Subcutaneous adipose tissue (tissue), 4 donors: Measurements from ENCODE around the gene WFDC5. TPM values are rescaled to one million over a fixed set of nuclear protein-coding genes. Genes with fewer than 3 reads are reported as not detected.

ENCODE experiments used
- total RNA-seq, 4 donors: library from RNA; depleted of rRNA; stranded (reverse); fragments of >200 nt; gene quantifications; one replicate each; pipeline ENCODE4 v1.1.0, GENCODE V29; 2016
- TF ChIP-seq, protein P1 (sequence below): fragments of 450-650 bp; IDR thresholded peaks from one replicate; pipeline ENCODE4 v1.5.1; 2016; ENCODE audit warnings: low read depth, mild to moderate bottlenecking, control low read depth, antibody characterized with exemption, moderate library complexity

Gene WFDC5, protein sequence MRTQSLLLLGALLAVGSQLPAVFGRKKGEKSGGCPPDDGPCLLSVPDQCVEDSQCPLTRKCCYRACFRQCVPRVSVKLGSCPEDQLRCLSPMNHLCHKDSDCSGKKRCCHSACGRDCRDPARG
- not detected for total RNA-seq

DNA sequence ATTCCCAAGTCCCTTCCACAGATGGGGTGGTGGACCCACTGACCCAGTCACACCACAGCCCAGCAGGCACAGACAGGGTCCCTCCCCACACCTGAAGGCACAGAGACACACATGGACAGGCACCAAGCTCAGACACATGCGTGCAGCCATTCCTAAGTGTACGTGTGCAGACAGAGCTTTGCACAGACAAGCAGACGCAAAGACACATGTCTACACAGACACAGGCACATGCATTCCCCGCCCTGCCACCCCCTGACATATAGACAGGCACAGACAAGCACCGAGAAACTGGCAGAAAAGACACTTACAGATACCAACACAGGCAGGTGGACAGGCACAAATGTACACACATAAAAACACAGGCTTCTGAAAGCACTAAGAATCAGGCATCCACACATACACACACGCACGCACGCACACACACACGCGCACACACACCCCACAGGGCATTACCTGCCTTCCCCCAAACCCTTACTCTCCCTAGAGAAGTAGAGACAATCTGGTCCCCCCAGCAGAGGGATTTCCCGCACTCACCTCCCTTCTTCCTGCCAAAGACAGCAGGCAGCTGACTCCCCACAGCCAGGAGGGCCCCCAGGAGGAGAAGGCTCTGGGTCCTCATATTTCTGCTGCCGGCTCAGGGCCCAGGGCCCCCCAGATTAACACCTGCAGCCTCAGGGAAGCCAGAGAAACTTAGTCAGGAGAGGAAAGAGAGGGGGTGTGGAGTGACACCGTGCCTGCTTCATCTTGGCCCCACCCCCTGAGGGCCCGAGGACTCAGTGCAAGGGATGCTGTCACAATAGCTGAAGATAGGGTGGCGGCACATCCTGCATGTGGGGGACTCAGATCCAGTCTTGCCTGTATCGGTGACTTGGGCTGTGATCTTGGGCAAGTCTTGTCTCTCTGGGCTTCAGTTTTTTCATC lies at the start of gene WFDC5:
Gene WFDC5 (minus strand): TSS at position 710 of the 921 bp plus-strand sequence. CDS start 91 bp downstream, at position 619.
- TF ChIP-seq, protein P1, sequence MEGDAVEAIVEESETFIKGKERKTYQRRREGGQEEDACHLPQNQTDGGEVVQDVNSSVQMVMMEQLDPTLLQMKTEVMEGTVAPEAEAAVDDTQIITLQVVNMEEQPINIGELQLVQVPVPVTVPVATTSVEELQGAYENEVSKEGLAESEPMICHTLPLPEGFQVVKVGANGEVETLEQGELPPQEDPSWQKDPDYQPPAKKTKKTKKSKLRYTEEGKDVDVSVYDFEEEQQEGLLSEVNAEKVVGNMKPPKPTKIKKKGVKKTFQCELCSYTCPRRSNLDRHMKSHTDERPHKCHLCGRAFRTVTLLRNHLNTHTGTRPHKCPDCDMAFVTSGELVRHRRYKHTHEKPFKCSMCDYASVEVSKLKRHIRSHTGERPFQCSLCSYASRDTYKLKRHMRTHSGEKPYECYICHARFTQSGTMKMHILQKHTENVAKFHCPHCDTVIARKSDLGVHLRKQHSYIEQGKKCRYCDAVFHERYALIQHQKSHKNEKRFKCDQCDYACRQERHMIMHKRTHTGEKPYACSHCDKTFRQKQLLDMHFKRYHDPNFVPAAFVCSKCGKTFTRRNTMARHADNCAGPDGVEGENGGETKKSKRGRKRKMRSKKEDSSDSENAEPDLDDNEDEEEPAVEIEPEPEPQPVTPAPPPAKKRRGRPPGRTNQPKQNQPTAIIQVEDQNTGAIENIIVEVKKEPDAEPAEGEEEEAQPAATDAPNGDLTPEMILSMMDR: no peak

DNA sequence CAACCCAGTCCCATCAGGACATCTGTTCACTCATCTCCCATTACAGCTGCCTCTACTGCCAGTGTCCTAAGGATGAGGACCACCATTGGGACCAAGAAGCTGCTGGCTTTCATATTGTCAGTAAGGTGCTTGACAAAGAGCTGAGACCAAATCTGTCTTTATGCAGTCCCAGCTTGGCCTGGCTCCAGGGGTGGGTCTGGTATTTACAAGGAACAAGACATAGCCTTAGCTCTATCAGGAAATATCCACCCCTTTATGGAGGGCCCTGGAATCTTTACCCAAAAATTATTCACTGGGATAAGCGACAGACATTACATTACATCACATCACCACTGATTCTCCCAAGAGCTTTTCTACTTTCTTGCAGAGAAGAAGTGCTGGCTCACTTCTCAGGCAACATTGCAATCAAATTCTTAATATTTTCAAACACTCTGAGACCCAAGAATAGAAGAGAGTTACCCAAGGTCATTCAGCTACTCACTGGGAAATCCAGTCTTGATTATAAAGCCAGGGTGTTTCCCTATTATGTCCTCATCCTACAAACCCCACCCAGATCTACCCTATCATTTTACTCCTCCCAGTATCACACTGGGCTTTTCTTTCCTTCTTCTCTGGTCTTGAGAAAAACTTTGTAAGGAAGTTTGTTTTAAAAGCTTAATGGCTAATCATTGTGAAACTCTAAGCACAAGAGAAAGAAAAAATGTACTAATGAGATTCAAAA lies 48.3 kb upstream of the WFDC5 start:
- TF ChIP-seq, protein P1: no peak

DNA sequence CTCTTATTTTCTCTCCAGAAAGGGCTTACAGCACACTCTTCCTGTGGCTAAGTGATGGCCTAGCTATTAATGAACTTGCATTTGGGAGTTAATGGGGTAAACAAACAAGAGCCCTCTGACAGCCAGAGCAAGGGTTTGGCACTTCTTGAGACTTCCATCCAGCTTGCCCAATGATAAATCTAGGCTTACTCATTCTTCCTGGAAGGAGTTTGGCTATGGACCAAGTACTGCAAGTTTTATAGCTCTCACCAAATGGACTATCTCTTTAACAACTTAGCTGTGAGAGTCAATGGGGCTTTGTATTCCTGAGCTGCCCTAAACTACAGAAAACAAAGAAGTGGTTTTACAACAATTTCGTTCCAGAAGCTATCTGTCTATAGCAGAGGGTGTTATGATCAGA lies 43.0 kb upstream of the WFDC5 start:
- TF ChIP-seq, protein P1: no peak

DNA sequence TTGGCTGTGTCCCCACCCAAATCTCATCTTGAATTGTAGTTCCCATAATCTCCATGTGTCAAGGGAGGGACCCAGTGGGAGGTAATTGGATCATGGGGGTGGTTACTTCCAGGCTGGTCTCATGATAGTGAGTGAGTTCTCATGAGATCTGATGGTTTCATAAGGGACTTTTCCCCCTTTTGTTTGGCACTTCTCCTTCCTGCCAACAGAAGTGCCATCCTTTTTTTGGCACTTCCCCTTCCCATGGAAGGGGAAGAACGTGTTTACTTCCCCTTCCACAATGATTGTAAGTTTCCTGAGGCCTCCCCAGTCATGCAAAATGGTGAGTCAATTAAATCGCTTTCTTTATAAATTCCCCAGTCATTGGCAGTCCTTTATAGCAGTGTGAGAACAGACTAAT lies 41.7 kb upstream of the WFDC5 start:
- TF ChIP-seq, protein P1: no peak

DNA sequence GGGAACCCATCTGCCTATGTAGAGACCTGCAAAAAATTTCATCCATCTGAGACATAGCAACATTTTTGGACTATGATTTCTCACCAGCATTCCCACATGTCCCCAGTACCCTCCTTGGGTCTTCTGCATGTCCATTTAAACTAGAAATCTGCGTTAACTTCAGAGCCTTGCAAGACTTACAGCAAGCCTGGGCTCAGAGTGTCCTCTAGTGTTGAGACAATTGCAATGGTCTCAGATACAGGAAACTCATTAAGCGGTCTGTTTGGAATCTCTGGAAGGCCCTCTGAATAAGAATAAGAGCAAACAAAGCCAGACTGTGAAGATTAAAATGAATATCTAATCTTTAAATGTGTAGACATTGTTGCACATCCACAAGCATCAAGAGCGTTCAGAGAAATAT lies 39.2 kb upstream of the WFDC5 start:
- TF ChIP-seq, protein P1: no peak

DNA sequence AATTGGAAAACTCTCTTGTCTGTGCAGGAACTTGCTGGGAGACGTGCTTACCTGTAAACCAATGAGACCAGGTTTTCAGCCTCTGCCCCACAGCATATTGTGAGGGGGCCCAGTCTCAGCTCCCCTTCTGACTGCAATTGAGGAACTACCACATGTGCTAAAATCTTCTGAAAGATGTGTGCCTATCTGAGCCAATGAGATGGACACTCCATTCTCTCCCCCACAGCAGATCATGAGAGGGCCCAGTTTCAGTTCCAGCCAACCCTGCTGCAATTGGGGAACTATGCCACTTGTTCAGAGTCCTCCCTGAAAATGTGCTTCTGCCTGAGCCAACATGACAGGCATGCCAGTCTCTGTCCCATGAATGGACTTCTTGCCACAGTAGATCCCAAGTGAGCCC lies 38.8 kb upstream of the WFDC5 start:
- TF ChIP-seq, protein P1: no peak

DNA sequence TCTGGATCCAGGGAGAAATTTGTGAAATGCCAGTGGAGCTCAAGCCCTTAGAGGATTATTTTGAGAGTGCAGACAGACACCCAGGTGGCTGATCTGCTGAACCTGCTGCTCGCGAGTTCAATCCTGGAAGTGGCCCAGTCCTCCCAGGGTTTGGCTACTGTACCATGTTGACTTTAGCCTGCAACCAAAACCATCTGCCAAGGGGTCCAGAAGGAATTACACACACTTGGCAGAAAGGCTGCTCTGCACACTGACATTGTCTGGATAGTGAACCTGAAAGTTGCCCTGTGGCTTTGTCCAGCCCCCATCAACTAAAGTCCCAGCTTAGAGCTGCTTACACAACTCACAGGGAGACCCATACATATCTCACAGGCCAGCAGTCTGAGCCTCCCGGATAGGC lies 38.2 kb upstream of the WFDC5 start:
- TF ChIP-seq, protein P1: no peak
